ENCODE data around the gene NOPCHAP1. TPM values are rescaled to one million over a fixed set of nuclear protein-coding genes. Genes with fewer than 3 reads are reported as not detected.
A peak's percentile ranks its signal among the peaks of the same experiment; 100 is the strongest.

NOPCHAP1 gene
- total and polyA plus RNA-seq, 2 of the 8 experiments (the other 6 are each of a cell fraction or from before 2014, with no cell fraction given), result 14.9 to 39.5 TPM

DNA sequence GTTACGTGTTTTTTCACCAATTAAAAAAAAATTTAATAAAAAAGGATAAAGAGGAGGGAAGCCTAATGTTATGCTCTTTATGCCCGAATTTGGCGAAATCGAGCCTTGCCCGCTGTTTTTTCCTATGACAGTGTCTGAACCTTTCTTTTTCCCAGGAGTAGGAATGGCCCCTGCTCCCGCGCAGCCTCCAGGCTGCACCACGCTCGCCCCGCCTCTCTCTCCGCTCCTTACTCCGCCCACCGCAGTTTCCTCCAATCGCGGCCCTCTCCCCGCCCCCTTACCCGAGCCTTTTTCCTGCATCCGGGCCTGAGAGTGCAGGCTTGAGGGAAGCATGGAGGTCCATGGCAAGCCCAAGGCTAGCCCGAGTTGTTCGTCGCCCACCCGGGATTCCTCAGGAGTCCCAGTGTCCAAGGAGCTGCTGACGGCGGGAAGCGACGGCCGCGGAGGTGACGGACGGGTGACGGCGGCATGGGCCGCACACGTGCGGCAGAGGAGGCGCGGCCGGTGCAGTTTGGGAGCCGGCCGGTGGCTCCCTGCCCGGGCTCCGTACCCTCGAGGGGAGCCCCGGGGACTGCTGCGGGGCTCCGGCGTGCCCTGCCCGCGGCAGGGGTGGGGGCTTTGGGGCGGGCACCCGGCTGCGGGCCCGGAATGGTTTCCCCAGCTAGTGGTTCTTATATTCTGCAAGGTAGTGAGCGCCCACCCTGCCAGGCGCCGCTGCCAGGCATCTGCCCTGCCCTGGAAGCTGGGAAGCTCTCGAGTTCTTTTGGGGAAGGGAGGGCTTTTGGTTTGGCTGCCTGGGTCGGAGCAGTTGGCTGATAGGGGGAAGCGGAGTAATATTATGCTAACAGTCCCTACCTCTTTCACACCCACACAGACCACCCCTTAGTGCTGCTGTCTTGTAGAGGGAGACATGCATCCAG lies at the start of gene NOPCHAP1 (continued):
- TF ChIP-seq GABPA (IDR thresholded peaks at IDR 0.05; ENCODE audit: borderline replicate concordance, insufficient read depth, low read length) (no peak), RBBP5 (IDR thresholded peaks at IDR 0.05; ENCODE audit: borderline replicate concordance, low read depth, low read length) (peak; percentile 86), JUN (IDR thresholded peaks at IDR 0.05; ENCODE audit: low read depth, low read length) (no peak), TCF12 (IDR thresholded peaks at IDR 0.05; ENCODE audit: low read depth, low read length) (no peak), SP2 (IDR thresholded peaks at IDR 0.05; ENCODE audit: low read length) (no peak), MAFK (IDR thresholded peaks at IDR 0.05; ENCODE audit: low read depth, low read length) (no peak)
